GM10248 (cell line): ENCODE results near the gene EFNA4.
"Not testable (repeated sequence)": the region's sequence is repeated elsewhere in the genome, so short reads cannot be mapped to it uniquely, and the experiment has no call there.

Source experiments
- CTCF ChIA-PET: fragments of 300-600 bp; sonication (Branson Sonifier 250); formaldehyde crosslinking; extraction: SDS; loops from one replicate; lab custom pipeline; 2021; ENCODE audit warnings: antibody characterized with exemption; lab: Yijun Ruan, JAX
- POLR2A ChIA-PET: fragments of 350-650 bp; sonication (Branson Sonifier 250); formaldehyde crosslinking; extraction: SDS; loops from one replicate; lab custom pipeline; 2020; ENCODE audit warnings: antibody characterized with exemption; lab: Yijun Ruan, JAX
- DNase-seq: peaks from one replicate; pipeline ENCODE4 v3.0.0; 2012; ENCODE audit errors: extremely low spot score
- TF ChIP-seq, protein P1 (sequence below): IDR thresholded peaks from 2 replicates; pipeline ENCODE4 v1.5.1; 2012; ENCODE audit warnings: mild to moderate bottlenecking, low read depth; ENCODE audit errors: extremely low read depth, missing control alignments, control extremely low read depth

The EFNA4 gene

GRCh38 chr1:155116113-155116764, 52.7 kb downstream of the EFNA4 start:
- POLR2A ChIA-PET, result no interaction called here

DNA sequence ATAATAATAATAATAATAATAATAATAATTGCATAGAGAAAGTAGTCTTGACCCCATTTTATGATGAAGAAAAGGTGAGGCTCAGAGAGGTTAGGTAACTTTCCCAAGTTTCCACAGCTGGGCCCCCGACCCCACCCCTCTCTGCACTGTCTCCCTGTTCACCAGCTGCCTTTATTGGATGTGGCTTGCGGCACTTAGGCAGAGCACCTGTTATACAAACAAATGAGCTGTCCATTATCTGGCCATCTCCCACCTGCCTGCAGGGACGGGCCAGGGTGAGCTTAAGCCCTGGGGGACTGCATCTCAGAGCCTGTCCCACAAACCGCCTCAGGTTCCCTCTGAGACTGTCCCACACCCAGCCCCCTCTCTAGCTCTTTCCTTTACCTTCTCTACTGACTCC, 54.1 kb downstream of the EFNA4 start:
- TF ChIP-seq, protein P1, sequence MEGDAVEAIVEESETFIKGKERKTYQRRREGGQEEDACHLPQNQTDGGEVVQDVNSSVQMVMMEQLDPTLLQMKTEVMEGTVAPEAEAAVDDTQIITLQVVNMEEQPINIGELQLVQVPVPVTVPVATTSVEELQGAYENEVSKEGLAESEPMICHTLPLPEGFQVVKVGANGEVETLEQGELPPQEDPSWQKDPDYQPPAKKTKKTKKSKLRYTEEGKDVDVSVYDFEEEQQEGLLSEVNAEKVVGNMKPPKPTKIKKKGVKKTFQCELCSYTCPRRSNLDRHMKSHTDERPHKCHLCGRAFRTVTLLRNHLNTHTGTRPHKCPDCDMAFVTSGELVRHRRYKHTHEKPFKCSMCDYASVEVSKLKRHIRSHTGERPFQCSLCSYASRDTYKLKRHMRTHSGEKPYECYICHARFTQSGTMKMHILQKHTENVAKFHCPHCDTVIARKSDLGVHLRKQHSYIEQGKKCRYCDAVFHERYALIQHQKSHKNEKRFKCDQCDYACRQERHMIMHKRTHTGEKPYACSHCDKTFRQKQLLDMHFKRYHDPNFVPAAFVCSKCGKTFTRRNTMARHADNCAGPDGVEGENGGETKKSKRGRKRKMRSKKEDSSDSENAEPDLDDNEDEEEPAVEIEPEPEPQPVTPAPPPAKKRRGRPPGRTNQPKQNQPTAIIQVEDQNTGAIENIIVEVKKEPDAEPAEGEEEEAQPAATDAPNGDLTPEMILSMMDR, result no peak
- POLR2A ChIA-PET, result no interaction called here
- CTCF ChIA-PET, result interaction anchor here (0.8 to 1.7 kb wide), 3 partner anchors 12 to 32 kb away, joined by 4 to 8 read pairs (median 6); no protein-coding TSS in a partner anchor
- no peak for DNase-seq

More at GRCh38 chr1:155116113-155116764, 52.7 kb downstream of the EFNA4 start:
- CTCF ChIA-PET, result interaction anchor here (1.2 to 2.8 kb wide), 7 partner anchors 13 to 62 kb away, joined by 3 to 17 read pairs (median 6); partner anchors contain the start of gene KRTCAP2
- TF ChIP-seq, protein P1, result no peak
- no peak for DNase-seq

DNA sequence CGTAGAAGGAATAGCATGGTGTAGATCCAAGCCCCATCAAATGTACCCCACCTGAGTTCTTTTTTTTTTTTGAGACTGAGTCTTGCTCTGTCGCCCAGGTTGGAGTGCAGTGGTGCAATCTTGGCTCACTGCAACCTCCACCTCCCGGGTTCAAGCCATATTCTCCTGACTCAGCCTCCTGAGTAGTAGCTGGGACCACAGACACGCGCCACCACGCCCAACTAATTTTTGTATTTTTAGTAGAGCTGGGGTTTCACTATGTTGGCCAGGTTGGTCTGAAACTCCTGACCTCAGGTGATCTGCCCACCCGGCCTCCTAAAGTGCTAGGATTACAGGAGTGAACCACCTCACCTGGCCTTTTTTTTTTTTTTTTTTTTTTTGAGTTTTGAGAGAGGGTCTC, 54.5 kb downstream of the EFNA4 start:
- POLR2A ChIA-PET, DNase-seq: not testable (repeated sequence)
- CTCF ChIA-PET, result interaction anchor here (0.8 to 1.7 kb wide), 3 partner anchors 12 to 33 kb away, joined by 4 to 8 read pairs (median 6); no protein-coding TSS in a partner anchor
